Measurements from ENCODE around the gene TNFAIP8L1.

GRCh38 chr19:4664642-4665041 is 25.3 kb downstream of the TNFAIP8L1 start:
- no peak for TF ChIP-seq ZNF571 (tag by site-specific recombination; IDR thresholded peaks at IDR 0.05)
- TF ChIP-seq ZNF155 (tag by site-specific recombination; IDR thresholded peaks at IDR 0.05): no peak
- no peak for TF ChIP-seq ELK4 (IDR thresholded peaks at IDR 0.05; ENCODE audit: borderline replicate concordance, low read depth, low read length)

Data from HEK293 (cell line).